Measurements from ENCODE around the gene PCMTD2. TPM values are rescaled to one million over a fixed set of nuclear protein-coding genes. Genes with fewer than 3 reads are reported as not detected.
A peak's percentile ranks its signal among the peaks of the same experiment; 100 is the strongest.

PCMTD2 gene
- total RNA-seq, 1 donor from 2014 or later = 129 TPM

- DNase-seq = no peak
Observed at GRCh38 chr20:64256282-64256935, 861 bp downstream of the PCMTD2 start.

- no peak for DNase-seq
Observed at GRCh38 chr20:64257107-64257757, 1.7 kb downstream of the PCMTD2 start.

- no peak for DNase-seq
Observed at GRCh38 chr20:64258071-64258823, 2.7 kb downstream of the PCMTD2 start.

- DNase-seq = no peak
Observed at GRCh38 chr20:64260239-64260638, 4.7 kb downstream of the PCMTD2 start.

- DNase-seq = no peak
Observed at GRCh38 chr20:64261138-64261537, 5.6 kb downstream of the PCMTD2 start.

GRCh38 chr20:64264091-64264490, 8.5 kb downstream of the PCMTD2 start:
- no peak for DNase-seq

GRCh38 chr20:64265201-64265600, 9.7 kb downstream of the PCMTD2 start:
- no peak for DNase-seq

GRCh38 chr20:64266988-64267387, 11.4 kb downstream of the PCMTD2 start:
- no peak for DNase-seq

- no peak for DNase-seq
Observed at GRCh38 chr20:64268174-64268573, 12.6 kb downstream of the PCMTD2 start.

- no peak for DNase-seq
Observed at GRCh38 chr20:64269604-64270411, 14.3 kb downstream of the PCMTD2 start.

GRCh38 chr20:64271636-64272035, 16.1 kb downstream of the PCMTD2 start:
- no peak for DNase-seq

GRCh38 chr20:64273109-64273508, 17.6 kb downstream of the PCMTD2 start:
- no peak for DNase-seq

GRCh38 chr20:64276817-64277216, 21.3 kb downstream of the PCMTD2 start:
- no peak for DNase-seq

- DNase-seq = no peak
Observed at GRCh38 chr20:64277571-64278316, 22.2 kb downstream of the PCMTD2 start.

GRCh38 chr20:64278317-64278681, 22.8 kb downstream of the PCMTD2 start:
- no peak for DNase-seq

- no peak for DNase-seq
Observed at GRCh38 chr20:64279826-64280459, 24.4 kb downstream of the PCMTD2 start.

GRCh38 chr20:64280460-64280843, 24.9 kb downstream of the PCMTD2 start:
- DNase-seq = no peak

- DNase-seq = no peak
Observed at GRCh38 chr20:64283646-64284045, 28.1 kb downstream of the PCMTD2 start.

- peak; percentile 77 for DNase-seq
Observed at GRCh38 chr20:64285579-64286446, 30.3 kb downstream of the PCMTD2 start.
